Activated gamma-delta T cell (primary cell): Measurements from ENCODE around the gene SEZ6L.

Source experiments
- DNase-seq: peaks from one replicate; lab custom pipeline; 2025; lab: John Stamatoyannopoulos, UW

SEZ6L gene

GRCh38 chr22:26241361-26241760 is 72.1 kb downstream of the SEZ6L start:
- no peak for DNase-seq

- DNase-seq = no peak
Measured at GRCh38 chr22:26245001-26245400, 75.7 kb downstream of the SEZ6L start.

GRCh38 chr22:26246552-26246951 is 77.3 kb downstream of the SEZ6L start:
- no peak for DNase-seq

- DNase-seq = no peak
Measured at GRCh38 chr22:26251869-26252268, 82.6 kb downstream of the SEZ6L start.

GRCh38 chr22:26259510-26259909 is 90.2 kb downstream of the SEZ6L start:
- no peak for DNase-seq

- DNase-seq = no peak
Measured at GRCh38 chr22:26264162-26264561, 94.9 kb downstream of the SEZ6L start.

GRCh38 chr22:26265281-26265680 is 96.0 kb downstream of the SEZ6L start:
- DNase-seq = no peak

- DNase-seq = no peak
Measured at GRCh38 chr22:26265909-26266308, 96.6 kb downstream of the SEZ6L start.

GRCh38 chr22:26267856-26268255 is 98.6 kb downstream of the SEZ6L start:
- DNase-seq = no peak

- DNase-seq = no peak
Measured at GRCh38 chr22:26269572-26269971, 100.3 kb downstream of the SEZ6L start.

GRCh38 chr22:26271427-26271826 is 102.2 kb downstream of the SEZ6L start:
- no peak for DNase-seq

GRCh38 chr22:26273011-26273675 is 103.9 kb downstream of the SEZ6L start:
- DNase-seq = no peak

GRCh38 chr22:26276529-26277160 is 107.4 kb downstream of the SEZ6L start:
- DNase-seq = no peak

- DNase-seq = no peak
Measured at GRCh38 chr22:26281941-26282340, 112.7 kb downstream of the SEZ6L start.

GRCh38 chr22:26283330-26283729 is 114.1 kb downstream of the SEZ6L start:
- DNase-seq = no peak

GRCh38 chr22:26285632-26286031 is 116.4 kb downstream of the SEZ6L start:
- DNase-seq = no peak

GRCh38 chr22:26286091-26286820 is 117.0 kb downstream of the SEZ6L start:
- DNase-seq = no peak

- DNase-seq = no peak
Measured at GRCh38 chr22:26287382-26288225, 118.3 kb downstream of the SEZ6L start.

GRCh38 chr22:26289611-26290101 is 120.4 kb downstream of the SEZ6L start:
- no peak for DNase-seq

GRCh38 chr22:26291940-26292666 is 122.8 kb downstream of the SEZ6L start:
- DNase-seq = no peak

GRCh38 chr22:26292667-26292995 is 123.4 kb downstream of the SEZ6L start:
- no peak for DNase-seq
